Esophagus mucosa (tissue), 1 donor: Measurements from ENCODE around the gene SELENOS. TPM values are rescaled to one million over a fixed set of nuclear protein-coding genes. Genes with fewer than 3 reads are reported as not detected.

Source experiments
- ATAC-seq: fragments of 200-7000 bp; cut with Tn5 transposase; one replicate; pipeline ENCODE4 v1.9.1; 2020
- total RNA-seq: library from RNA; stranded (reverse); gene quantifications from one replicate; pipeline ENCODE4 v1.2.4, GENCODE V29; 2023
- donor health status: DM: yes; HTN: yes; CAD: no.

Gene SELENOS
- total RNA-seq, 1 donor from 2014 or later, result 37.8 TPM

- peak; percentile 6 for ATAC-seq
Measured at GRCh38 chr15:101276501-101277037, 716 bp downstream of the SELENOS start.

DNA sequence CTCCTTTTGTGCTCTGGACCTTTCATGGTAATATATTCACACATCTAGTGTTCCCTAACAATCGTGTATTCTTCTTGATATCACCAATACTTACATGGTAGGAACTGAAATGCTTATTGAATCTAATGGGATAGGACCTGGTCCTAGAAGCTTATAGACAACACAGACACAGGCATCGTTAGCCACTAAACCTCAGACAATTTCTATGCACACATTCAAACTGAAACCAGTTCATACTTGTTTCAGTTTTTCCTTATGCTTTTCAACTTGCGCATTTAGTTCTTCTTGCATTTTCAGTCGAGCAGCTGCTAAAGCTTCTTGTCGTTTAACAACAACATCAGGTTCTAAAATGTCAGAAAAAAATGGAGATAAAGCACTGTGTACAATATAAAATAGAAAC lies 2.3 kb downstream of the SELENOS start:
- ATAC-seq, result no peak

DNA sequence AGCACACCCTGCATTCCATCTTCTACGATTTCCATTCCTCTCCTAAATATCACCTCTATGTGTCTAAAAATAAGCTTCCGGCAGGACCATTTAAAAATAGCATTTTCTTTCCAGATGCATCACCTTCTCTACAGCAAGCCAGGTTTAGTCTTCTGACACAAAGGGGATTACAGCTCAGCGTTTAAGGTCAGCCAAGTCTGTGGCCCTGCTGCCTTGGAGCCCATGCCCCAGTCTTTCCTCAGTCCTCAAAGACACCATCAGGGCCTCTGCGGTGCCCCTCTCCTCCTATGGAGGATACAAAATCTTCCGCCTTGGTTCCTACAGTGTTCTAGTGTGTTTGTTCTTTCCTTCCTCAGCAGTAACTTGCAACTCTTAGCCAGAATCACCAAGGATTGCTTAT lies 3.8 kb downstream of the SELENOS start:
- no peak for ATAC-seq

- ATAC-seq, result no peak
Measured at GRCh38 chr15:101272584-101272983, 4.7 kb downstream of the SELENOS start.

DNA sequence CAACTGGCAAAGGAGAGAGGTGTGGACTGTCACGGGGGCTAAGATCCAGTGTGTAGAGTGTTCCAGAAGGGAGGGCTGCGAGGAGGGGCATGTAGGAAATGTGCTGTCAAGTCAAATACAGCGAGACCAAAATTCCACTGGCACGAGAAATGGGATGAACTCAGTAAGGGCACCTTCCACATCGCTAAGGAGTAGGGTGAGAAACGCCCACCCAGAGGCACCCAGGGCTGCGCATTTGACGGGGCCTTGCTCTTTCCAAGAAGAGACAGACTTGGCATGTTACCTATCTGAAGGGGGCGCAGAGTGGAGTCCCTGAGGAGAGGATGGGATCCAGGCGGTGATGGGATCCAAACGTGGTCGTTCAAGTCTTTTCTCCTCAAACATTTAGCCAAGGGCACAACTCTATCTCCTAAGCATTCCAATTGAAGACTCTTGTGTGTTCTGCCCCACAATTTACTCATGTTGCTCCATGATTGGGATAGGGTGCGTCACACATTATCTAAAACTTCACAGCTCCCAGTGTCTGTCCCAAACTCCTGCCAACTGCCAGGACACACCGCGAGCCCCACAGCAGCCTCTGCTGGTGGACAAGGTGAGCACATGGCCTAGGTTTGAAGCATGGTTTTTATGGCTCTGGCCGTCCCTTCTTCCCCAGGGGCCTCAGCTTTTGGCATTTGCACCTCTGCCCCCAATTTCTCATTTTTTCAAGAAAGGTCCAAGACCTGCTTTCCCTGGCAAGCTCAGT lies 7.6 kb downstream of the SELENOS start:
- no peak for ATAC-seq

GRCh38 chr15:101267320-101268104 lies 9.8 kb downstream of the SELENOS start:
- peak; percentile 70 for ATAC-seq

- ATAC-seq, result no peak
Measured at GRCh38 chr15:101266787-101267186, 10.5 kb downstream of the SELENOS start.

DNA sequence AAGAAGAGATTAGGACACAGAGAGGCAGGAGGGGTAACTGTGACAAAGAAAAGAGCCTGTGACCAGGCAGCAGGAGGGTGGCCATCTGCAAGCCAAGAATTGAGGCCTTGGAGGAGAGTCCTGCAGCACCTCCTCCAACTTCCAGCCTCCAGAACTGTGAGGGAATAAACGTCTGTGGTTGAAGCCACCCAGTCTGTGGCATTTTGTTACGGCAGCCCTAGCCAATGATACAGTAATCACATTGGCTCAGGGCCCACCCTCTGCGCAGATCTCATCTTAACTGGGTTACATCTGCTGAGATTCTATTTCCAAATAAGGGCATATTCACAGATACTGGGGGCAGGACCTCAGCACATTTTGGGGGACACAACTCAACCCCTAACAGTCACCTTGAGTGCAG lies 11.3 kb downstream of the SELENOS start:
- ATAC-seq, result no peak

DNA sequence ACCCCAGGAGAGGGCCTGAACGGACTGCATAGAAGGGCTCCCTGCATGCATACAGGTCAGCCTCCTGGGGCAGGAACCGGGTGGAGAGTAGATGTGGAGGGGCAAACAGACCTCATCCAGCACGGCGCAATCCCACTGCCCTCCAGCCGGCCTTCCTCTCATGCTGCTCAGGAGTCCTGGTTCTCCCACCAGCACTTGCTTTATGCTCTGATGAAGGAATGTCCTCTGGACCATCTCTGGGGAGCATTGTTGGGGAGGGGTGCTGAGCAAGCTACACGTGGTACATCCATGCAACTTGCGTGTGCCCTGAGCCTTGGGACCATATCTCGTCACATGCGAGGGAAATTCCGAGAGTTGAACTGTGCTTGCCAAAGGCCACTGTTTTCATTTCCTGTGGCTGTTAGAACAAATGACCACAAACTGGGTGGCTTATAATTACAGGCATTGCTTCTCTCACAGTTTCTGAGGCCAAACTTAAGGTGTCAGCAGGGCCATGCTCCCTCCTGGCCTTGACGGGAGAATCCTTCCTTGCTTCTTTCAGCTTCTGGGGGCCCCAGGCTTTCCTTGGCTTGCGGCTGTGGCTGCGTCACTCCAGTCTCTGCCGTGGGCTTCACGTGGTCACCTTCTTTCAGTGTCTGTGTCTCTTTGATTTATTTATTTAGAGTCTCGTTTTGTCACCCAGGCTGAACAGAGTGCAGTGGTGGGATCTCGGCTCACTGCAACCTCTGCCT lies 12.2 kb downstream of the SELENOS start:
- no peak for ATAC-seq

- no peak for ATAC-seq
Measured at GRCh38 chr15:101264011-101264410, 13.3 kb downstream of the SELENOS start.

DNA sequence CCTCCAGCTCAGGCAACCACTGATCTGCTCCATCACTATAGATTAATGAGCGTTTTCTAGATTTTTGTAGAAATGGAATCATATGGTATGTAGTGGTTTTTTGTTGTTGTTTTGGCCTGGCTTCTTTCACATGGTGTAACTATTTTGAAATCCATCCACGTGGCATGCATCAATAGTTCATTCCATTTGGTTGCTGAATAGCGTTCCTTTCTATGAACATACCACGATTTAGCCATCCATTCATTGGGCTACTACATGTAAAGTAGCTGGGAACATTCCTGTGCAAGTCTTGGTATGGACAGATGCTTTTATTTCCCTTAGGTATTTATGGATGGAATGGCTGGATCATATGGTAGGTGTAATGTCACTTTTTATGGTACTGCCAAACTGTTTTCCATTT lies 14.7 kb downstream of the SELENOS start:
- no peak for ATAC-seq

DNA sequence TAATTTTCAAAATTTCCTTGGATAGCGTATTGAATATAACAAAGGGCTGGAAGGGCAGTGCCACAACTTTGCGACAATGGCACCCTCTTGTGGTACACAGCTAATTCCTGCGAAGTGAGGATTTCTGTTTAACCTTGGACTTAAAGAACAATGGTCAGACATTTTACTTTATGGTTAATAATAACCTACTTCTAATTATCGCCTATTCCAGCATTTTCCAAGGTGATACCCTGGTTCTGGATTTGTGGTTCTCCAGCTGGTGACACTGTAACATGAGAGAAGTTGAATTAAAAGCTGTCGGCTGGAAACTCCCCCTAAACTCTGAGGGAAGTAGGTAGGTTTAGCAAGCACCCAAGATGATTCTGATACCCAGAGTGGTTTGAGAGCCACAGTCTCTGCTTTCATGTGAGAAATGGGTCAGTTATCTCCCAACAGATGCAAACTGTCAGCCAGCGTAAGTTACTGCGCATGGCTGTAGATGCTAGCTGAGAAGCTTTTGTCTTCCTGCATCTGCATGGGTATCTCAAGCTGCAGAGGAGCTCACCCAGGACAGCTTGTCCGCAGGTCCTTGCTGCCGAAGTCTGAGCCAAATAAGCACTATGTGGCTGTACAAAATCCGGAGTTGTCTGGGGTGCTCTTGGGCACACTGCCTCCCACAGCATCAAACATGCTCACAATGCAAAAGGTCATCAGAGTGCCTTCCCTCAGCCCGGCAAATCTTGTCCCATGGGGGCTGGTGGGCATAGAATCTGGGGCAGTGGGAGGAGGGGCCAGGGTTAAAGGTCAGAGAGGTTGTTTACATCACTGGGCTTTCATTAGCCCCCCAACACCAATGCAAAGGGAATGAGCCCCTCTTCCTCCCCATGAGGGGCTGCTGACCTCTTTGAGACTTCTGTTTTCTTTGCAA lies 18.8 kb downstream of the SELENOS start:
- peak; percentile 76 for ATAC-seq

DNA sequence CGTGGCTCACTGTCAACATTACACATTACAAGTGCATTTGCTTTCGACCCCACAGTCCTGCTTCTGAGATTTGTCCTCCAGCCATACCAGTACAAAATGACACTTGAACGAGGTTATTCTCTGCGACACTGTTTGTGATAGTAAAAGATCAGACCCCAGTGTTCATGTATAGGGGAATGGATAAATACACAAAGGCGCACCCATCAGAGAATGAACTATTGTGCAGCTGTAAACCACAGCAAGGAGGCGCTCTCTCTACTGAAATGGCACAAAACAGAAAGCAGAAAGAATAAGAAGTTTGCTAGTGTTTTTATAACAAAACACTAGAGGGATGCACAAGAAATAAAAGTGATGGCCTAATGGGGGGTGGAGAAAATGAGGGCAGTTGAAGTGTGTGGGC lies 20.5 kb downstream of the SELENOS start:
- no peak for ATAC-seq

DNA sequence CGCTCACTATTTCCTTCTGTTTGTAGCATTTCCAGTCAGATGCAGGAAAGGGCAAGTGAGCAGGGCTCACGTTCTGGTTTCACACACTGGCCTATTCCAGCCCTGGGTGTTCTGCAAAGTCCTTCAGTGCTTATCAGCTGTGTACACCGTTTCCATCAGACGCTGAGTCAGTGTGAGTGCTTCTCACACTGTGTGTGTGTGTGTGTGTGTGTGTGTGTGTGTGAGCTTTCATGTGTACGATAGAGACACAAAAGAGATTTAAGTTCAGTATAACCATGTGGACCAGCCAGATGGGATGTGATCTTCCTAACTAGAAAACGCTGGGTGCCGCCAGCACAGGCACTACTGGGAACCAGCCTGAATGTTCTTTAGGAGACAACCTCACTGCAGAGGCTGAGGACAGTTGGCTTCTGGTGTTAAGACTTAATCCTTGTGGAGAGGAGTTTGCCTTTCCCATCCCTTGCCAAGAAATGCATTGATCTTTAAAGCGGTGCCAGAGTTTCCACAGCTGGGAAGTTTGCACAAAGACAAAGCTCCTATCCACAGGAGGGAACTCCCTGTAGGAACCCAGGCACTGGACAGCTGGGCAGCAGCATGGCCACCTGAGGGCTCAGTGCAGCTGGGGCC lies 21.6 kb downstream of the SELENOS start:
- no peak for ATAC-seq

GRCh38 chr15:101255051-101255395 lies 22.3 kb downstream of the SELENOS start:
- ATAC-seq, result no peak

DNA sequence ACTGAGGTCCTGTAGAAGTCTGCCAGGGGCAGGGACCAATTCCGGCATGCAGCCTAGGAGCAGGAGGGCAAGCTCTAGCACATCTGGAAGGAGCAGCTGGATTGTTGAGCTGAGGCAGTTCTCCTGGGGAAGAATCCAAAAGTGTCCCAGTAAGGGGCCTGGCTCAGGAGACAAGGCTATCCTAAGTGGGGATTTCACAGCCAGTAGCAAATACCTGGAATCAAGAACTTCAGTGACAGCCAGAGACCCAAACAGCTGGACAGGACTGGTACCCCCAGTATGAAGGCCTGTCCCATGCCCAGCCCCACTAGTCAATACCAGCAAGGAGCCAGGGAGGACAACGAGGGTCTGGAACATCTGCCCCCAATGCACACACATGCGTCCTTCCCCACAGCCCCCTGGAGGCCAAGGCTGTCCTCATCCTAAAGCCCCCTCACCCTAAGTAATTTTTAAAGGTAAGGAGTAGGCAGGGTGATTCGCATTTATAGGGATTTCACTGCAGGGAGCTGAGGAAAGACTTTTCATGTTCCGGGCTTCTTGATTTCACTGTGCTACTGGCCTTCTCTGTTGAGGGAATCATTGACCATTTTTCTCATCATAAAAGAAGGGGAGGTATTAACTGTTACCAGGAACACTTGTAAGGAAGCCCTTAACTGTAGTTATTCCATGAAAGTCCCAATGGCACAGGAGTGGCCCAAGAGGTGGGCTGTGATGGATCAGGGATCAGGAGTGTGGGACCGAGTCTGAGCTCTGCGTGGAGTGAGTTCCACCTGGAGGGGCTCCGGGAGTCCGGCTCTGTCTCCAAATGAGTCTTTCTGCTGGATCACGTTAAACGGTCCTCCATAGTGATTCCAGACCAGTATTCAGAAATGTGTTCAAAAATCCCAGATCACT lies 22.9 kb downstream of the SELENOS start:
- no peak for ATAC-seq

DNA sequence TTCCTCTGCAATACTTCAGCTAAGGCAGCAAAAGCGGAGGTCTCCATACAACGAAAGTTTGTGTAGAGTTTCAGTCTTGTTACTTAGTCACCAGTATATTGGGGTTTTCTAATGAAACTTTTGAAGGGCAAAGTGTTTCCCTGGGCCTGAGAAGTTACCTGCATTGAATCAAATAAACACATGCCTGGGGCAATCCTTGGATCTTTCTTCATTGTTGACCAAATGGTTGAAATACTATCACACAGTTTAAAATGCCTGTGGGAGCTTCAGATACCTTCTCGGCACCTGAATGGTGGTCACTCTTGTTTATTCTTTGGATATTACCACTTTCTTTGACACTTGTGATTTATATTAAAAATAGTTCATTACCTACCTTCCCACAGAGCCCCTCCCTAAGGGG lies 24.4 kb downstream of the SELENOS start:
- ATAC-seq, result no peak

DNA sequence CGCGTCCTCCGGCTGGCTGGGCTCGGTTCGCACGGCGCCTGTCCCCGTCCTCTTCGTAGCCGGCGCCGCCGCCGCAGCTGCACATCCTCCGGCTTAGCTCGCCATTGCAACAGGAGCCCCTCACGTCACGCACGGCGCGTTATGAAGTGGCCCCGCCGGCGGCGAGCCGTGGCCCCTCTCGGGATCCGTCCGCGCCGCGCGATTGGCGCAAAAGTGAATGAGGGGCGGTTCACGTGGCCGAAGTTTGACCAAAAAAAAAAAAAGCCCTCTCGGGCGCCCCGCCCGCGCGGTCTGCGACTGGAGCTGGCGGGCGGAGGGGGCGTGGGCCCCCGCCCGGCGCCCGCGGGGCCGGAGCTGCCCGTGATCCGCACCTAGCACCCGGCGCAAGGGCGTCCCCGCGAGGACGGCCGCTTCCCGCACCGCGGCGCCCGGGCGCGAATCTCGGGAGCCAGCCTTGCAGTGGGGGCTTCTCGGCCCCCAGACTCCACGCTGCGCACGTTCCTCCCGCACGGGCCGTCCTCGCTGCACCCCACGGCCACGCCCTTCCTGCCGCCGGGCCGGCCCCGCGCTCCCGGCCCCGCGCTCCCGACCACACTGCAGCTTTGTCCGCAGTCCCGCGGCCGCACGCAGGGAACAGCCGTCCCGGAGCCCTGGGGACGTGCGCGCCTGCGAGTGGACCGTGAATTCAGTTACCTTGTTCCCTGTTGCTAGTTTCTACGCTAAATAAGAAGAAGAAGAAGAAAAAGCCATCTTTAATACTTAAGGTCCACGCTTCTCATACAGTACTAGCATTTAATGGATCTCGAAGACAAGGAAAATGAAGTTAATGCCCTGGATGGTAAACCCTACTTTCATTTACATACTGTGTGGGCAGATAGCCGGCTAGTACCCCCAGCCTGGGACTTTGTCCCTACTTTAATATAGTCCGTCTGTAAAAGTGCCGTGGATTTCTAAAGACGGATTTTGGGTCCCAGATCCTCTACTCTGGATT lies 25.2 kb downstream of the SELENOS start, which contains the start of gene CHSY1:
Gene CHSY1, minus strand, starts transcription at position 219 of the 991 bp plus-strand sequence. CDS start 592 bp downstream, outside the sequence.
- peak; percentile 78 for ATAC-seq
